ENCODE results near the gene ABHD17C. TPM values are rescaled to one million over a fixed set of nuclear protein-coding genes. Genes with fewer than 3 reads are reported as not detected.

ABHD17C gene
- total and polyA plus RNA-seq, 2 of the 8 experiments (the other 6 are each of a cell fraction or from before 2014, with no cell fraction given): 20.2 to 29.8 TPM

DNA sequence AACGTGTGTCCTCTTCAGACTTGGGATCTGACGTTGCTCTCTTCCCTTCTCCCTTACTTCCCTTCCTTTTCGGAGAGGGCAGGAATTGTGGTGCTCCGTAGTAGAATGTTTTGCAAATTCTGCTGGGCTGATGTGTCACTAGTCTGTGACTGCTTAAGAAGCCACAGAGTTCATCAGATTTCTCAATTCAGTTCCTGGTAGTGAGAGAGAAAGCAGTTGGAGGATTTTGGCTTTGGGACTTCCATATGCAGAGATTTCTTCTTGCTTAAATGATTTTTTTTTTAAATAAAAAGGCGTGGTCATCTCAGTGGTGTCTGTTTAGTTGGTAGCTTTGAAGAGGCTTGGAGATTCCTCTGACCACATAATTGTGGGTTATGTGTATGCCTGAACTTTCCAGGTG is 94.2 kb downstream of the ABHD17C start:
- no peak for DNase-seq (ENCODE audit: low read depth in 1 of 2, low spot score in 2 of 2)
- Histone ChIP-seq H2AK5ac (ENCODE audit: low read depth, low read length) (no peak overlapping the region), H4K8ac (ENCODE audit: extremely low read depth, insufficient read depth, low read length) (no peak overlapping the region), H3K4me1 (replicated peaks in 1 of 4; ENCODE audit: control insufficient read depth in 3 of 4, insufficient read depth in 4 of 4, low read length in 3 of 4) (no peaks in the 10 kb centered on the region), H3K36me3 (ENCODE audit: control insufficient read depth in 2 of 4, insufficient read depth in 4 of 4, low read length in 3 of 4) (no peaks in the 10 kb centered on the region), H3K14ac (ENCODE audit: insufficient read length) (no peak overlapping the region), H2BK15ac (ENCODE audit: low read length) (no peak overlapping the region), H4K20me1 (replicated peaks in 1 of 2; ENCODE audit: control insufficient read depth in 1 of 2, insufficient read depth in 2 of 2, low read length in 2 of 2) (no peaks in the 10 kb centered on the region), H2BK20ac (ENCODE audit: low read length) (no peak overlapping the region), H3K4me3 (ENCODE audit: extremely low read depth in 1 of 4, insufficient read depth in 2 of 4, low read depth in 3 of 4, low read length in 4 of 4) (no peak overlapping the region), H3K4me2 (ENCODE audit: insufficient read depth in 1 of 2, low read depth in 2 of 2, low read length in 2 of 2) (no peak overlapping the region), H3K56ac (replicated peaks; ENCODE audit: insufficient read length, low read depth, low read length) (no peak overlapping the region), H3K9ac (replicated peaks in 1 of 4; ENCODE audit: extremely low read depth in 1 of 4, low read depth in 3 of 4, low read length in 3 of 4) (no peak overlapping the region), H3K23ac (ENCODE audit: insufficient read length) (no peak overlapping the region), H2BK5ac (ENCODE audit: low read depth, low read length) (no peak overlapping the region), H3K23me2 (ENCODE audit: low read depth, low read length) (no peaks in the 10 kb centered on the region), H3K79me1 (ENCODE audit: low read depth, low read length) (no peaks in the 10 kb centered on the region; the same call in 1 of the 2 replicates), H3K79me2 (ENCODE audit: control insufficient read depth in 1 of 2, insufficient read depth in 2 of 2, low read length in 2 of 2) (no peaks in the 10 kb centered on the region), H4K5ac (ENCODE audit: insufficient read length, low read depth, low read length) (no peak overlapping the region), H3K9me3 (ENCODE audit: insufficient read depth in 2 of 2, low read depth in 1 of 2, low read length in 1 of 2) (no peaks in the 10 kb centered on the region), H2BK12ac (ENCODE audit: low read depth, low read length) (peak overlapping the region; percentile 12; the same call in 1 of the 2 replicates), H2AFZ (ENCODE audit: low read length) (no peak overlapping the region), H3K27ac (ENCODE audit: low read depth, low read length) (no peak overlapping the region), H3K18ac (ENCODE audit: extremely low read depth, low read length) (no peak overlapping the region), H3K27me3 (replicated peaks in 1 of 4; ENCODE audit: control insufficient read depth in 3 of 4, extremely low read depth in 1 of 4, insufficient read depth in 3 of 4, low read length in 3 of 4) (no peaks in the 10 kb centered on the region; a peak in 1 of 7 replicates), H3K4ac (replicated peaks; ENCODE audit: insufficient read length, low read depth, low read length) (no peak overlapping the region), H2BK120ac (replicated peaks; ENCODE audit: low read depth, low read length) (no peak overlapping the region), H4K91ac (replicated peaks; ENCODE audit: insufficient read length, low read length) (no peak overlapping the region)
- WGBS, 2 experiments (ENCODE audit: extremely low coverage in 1 of 2, insufficient coverage in 1 of 2, insufficient read length in 1 of 2, insufficient replicate concordance in 2 of 2, low coverage in 1 of 2, low lambda C conversion rate in 2 of 2, missing lambda C conversion rate in 1 of 2): 80% methylated on average over 5 of the region's 5 CpGs; no CpG with 5 or more reads in 1 of the 2 experiments
- POLR2A ChIA-PET (ENCODE audit: partially characterized antibody): no interaction called here
- no peak for FAIRE-seq
- CTCF ChIA-PET (ENCODE audit: partially characterized antibody): interaction anchor here (1.0 to 5.5 kb wide), 3 partner anchors 9 to 124 kb away, joined by 3 to 27 read pairs (median 4); partner anchors contain the start of gene CEMIP
- TF ChIP-seq JUN (IDR thresholded peaks at IDR 0.05; ENCODE audit: low read depth, low read length) (no peak), KDM5A (IDR thresholded peaks at IDR 0.05; ENCODE audit: low read length) (no peak), ASH2L (IDR thresholded peaks at IDR 0.05; ENCODE audit: low read length) (no peak), SRF (IDR thresholded peaks at IDR 0.05; ENCODE audit: low read depth, low read length) (no peak), NRF1 (IDR thresholded peaks at IDR 0.05; ENCODE audit: low read depth, low read length) (no peak), RBBP5 (IDR thresholded peaks at IDR 0.05; ENCODE audit: borderline replicate concordance, low read depth, low read length) (no peak), MAX (IDR thresholded peaks at IDR 0.05) (no peak), CBX5 (IDR thresholded peaks at IDR 0.05; ENCODE audit: low read depth, low read length) (no peak), NANOG (IDR thresholded peaks at IDR 0.05; ENCODE audit: insufficient read depth, low read depth, low read length, poor library complexity, severe bottlenecking) (no peak), TAF7 (optimal IDR thresholded peaks at IDR 0.05; ENCODE audit: borderline replicate concordance, low read depth, low read length) (no peak), POLR2AphosphoS5 (IDR thresholded peaks at IDR 0.05; ENCODE audit: low read depth, low read length) (no peak)
- TF ChIP-seq, protein P1, sequence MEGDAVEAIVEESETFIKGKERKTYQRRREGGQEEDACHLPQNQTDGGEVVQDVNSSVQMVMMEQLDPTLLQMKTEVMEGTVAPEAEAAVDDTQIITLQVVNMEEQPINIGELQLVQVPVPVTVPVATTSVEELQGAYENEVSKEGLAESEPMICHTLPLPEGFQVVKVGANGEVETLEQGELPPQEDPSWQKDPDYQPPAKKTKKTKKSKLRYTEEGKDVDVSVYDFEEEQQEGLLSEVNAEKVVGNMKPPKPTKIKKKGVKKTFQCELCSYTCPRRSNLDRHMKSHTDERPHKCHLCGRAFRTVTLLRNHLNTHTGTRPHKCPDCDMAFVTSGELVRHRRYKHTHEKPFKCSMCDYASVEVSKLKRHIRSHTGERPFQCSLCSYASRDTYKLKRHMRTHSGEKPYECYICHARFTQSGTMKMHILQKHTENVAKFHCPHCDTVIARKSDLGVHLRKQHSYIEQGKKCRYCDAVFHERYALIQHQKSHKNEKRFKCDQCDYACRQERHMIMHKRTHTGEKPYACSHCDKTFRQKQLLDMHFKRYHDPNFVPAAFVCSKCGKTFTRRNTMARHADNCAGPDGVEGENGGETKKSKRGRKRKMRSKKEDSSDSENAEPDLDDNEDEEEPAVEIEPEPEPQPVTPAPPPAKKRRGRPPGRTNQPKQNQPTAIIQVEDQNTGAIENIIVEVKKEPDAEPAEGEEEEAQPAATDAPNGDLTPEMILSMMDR (IDR thresholded peaks at IDR 0.05; ENCODE audit: control extremely low read depth in 1 of 3, insufficient read depth in 1 of 3, low read depth in 1 of 3, low read length in 3 of 3): no peak

Data from H1 (cell line).